ENCODE data around the gene PACS1. TPM values are rescaled to one million over a fixed set of nuclear protein-coding genes. Genes with fewer than 3 reads are reported as not detected.

PACS1 gene
- total and polyA plus RNA-seq, 2 donors (not counting 1 experiment from before 2014, with no cell fraction given): 131 to 303 TPM

DNA sequence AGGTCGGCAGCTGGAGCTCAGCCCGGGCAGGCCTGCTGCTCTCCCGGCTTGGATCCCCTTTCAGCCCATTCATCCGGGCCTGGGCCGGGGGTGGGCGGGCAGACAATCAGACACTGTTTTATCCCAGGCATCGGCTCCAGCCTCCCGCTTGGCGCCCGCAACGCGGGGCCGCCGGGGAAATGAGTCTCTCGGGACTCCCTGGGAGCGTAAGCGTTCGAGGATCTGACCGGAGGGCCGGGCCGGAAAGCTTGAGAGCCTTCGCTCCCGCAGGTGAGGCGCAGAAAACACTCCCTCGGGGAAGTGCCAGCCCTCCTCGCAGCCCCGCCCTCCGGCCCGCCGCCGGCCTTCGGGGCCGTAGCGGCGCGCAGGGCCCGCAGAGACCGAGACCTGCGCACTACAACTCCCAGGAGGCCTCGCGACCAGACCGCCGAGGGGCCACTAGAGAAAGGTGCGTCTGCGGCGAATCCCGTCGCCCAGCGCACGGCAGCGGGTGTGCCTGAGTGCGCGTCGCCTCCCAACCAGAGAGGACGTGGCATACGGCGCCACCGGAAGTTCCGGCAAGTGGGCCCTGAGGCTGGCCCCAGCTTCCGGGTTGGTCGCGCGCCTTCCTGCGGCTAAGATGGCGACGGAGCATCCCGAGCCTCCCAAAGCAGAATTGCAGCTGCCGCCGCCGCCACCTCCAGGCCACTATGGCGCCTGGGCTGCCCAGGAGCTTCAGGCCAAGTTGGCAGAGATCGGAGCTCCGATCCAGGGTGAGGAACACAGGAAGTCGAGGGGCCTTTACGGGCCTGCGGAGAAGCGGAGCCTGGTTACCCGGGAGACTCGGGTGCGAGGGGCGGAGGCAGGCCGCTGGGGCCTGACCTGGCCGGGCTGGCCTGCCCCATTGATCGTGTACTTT is 18.1 kb upstream of the PACS1 start, which contains the start of gene SF3B2:
SF3B2 (plus strand) TSS at position 599 of the 898 bp plus-strand sequence; CDS start at position 620, 21 bp downstream.
- Histone ChIP-seq H3K27ac (ENCODE audit: low read length in 2 of 2) (peak within 1 kb of the TSS; percentile 61 to 85), H3K36me3 (replicated peaks in 1 of 2; ENCODE audit: control extremely low read depth in 1 of 2, control insufficient read depth in 1 of 2, extremely low read depth in 1 of 2, insufficient read depth in 2 of 2, low read length in 1 of 2) (peaks cover 0 to 33% of the 10 kb centered on the region in 2 experiments), H3K4me1 (ENCODE audit: control insufficient read depth in 2 of 2, insufficient read depth in 2 of 2, low read length in 2 of 2) (peaks cover 25 to 29% of the 10 kb centered on the region in 2 donors), H3K27me3 (replicated peaks in 1 of 4; ENCODE audit: control extremely low read depth in 1 of 4, control insufficient read depth in 3 of 4, insufficient read depth in 4 of 4, low read length in 3 of 4) (peaks cover 0 to 27% (median 5%) of the 10 kb centered on the region in 4 experiments), H3K9me3 (ENCODE audit: control extremely low read depth in 1 of 3, control insufficient read depth in 2 of 3, insufficient read depth in 1 of 3, low read length in 2 of 3) (no peaks in the 10 kb centered on the region), H3K79me2 (ENCODE audit: control insufficient read depth, insufficient read depth, low read length) (peaks cover 71% of the 10 kb centered on the region), H3K4me2 (replicated peaks; ENCODE audit: low read depth, low read length, poor library complexity, severe bottlenecking) (peak within 1 kb of the TSS; percentile 93), H3K9ac (ENCODE audit: low read length) (peak within 1 kb of the TSS; percentile 92), H3K4me3 (ENCODE audit: control extremely low read depth in 1 of 5, extremely low read depth in 1 of 5, insufficient read depth in 1 of 5, low read depth in 2 of 5, low read length in 4 of 5) (peak within 1 kb of the TSS; percentile 78 to 99 (median 88)), H2AFZ (ENCODE audit: insufficient read depth, low read depth, low read length, poor library complexity, severe bottlenecking) (peak within 1 kb of the TSS; percentile 87), H4K20me1 (ENCODE audit: control insufficient read depth, insufficient read depth, low read length, poor library complexity, severe bottlenecking) (peaks cover 30% of the 10 kb centered on the region)
- H3K4me3 Mint-ChIP-seq: peak within 1 kb of the TSS; percentile 99
- H3K27ac Mint-ChIP-seq: peak within 1 kb of the TSS; percentile 96
- intact Hi-C loops (cut with micrococcal nuclease): loop anchor here (1.0 to 5.0 kb wide), 8 partner anchors 18 to 216 kb away; partner anchors contain the start of genes BANF1, CFL1, EFEMP2 and EIF1AD
- no peaks in the 10 kb centered on the region for H3K9me3 Mint-ChIP-seq (ENCODE audit: insufficient read depth)
- ChIA-PET CTCF (interaction anchor here (0.7 to 8.0 kb wide), 12 partner anchors 8 to 341 kb away, joined by 3 to 78 read pairs (median 4); partner anchors contain the start of genes KAT5, PACS1, SNX32 and YIF1A), POLR2A (interaction anchor here (0.5 to 1.7 kb wide), 12 partner anchors 16 to 664 kb away, joined by 3 to 9 read pairs (median 4); partner anchors contain the start of genes BANF1 and NEAT1)
- ATAC-seq (ENCODE audit: low read depth) (peak; percentile 98), DNase-seq (peak; percentile 98)
- peaks cover 29% of the 10 kb centered on the region for H3K4me1 Mint-ChIP-seq
- WGBS (ENCODE audit: insufficient coverage): under 1% methylated on average over 84 of the region's 84 CpGs
- peaks cover 12% of the 10 kb centered on the region for H3K27me3 Mint-ChIP-seq
- TF ChIP-seq, protein P1, sequence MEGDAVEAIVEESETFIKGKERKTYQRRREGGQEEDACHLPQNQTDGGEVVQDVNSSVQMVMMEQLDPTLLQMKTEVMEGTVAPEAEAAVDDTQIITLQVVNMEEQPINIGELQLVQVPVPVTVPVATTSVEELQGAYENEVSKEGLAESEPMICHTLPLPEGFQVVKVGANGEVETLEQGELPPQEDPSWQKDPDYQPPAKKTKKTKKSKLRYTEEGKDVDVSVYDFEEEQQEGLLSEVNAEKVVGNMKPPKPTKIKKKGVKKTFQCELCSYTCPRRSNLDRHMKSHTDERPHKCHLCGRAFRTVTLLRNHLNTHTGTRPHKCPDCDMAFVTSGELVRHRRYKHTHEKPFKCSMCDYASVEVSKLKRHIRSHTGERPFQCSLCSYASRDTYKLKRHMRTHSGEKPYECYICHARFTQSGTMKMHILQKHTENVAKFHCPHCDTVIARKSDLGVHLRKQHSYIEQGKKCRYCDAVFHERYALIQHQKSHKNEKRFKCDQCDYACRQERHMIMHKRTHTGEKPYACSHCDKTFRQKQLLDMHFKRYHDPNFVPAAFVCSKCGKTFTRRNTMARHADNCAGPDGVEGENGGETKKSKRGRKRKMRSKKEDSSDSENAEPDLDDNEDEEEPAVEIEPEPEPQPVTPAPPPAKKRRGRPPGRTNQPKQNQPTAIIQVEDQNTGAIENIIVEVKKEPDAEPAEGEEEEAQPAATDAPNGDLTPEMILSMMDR (IDR thresholded peaks at IDR 0.05): no peak
- TF ChIP-seq EZH2 (IDR thresholded peaks at IDR 0.05; ENCODE audit: borderline replicate concordance, insufficient read depth, low read depth, low read length, poor library complexity, severe bottlenecking): no peak
